T-cell (primary cell): Measurements from ENCODE around the gene LRRC27. TPM values are rescaled to one million over a fixed set of nuclear protein-coding genes. Genes with fewer than 3 reads are reported as not detected.
A peak's percentile ranks its signal among the peaks of the same experiment; 100 is the strongest.

ENCODE experiments used
- ATAC-seq, 4 experiments: fragments of 200-7000 bp in 3 of 4; fragments of 150-1000 bp in 1 of 4; cut with Tn5 transposase; replicated peaks in 1 of 4; 1 replicate in 3 of 4; 2 replicates in 1 of 4; pipeline ENCODE4 v1.10.0; 2021; ENCODE audit warnings: moderate library complexity in 3 of 4, mild to moderate bottlenecking in 2 of 4, moderate number of reproducible peaks in 1 of 4
- CTCF ChIA-PET, 2 donors: fragments of 300-600 bp; sonication (Branson Sonifier 250); formaldehyde crosslinking; loops; one replicate each; lab custom pipeline; 2022; ENCODE audit warnings: antibody characterized with exemption in 2 of 2; lab: Charles Lee
- POLR2A ChIA-PET, 2 donors: fragments of 300-600 bp; sonication (Branson Sonifier 250); formaldehyde crosslinking; loops; one replicate each; lab custom pipeline; 2022; ENCODE audit warnings: antibody characterized with exemption in 2 of 2; lab: Charles Lee
- DNase-seq, 35 experiments: peaks; one replicate each; pipeline versions ENCODE4 v3.0.0 to v3.0.0-alpha.2; 2013 to 2023
- H3K27ac ChIP-seq: one replicate; pipeline ENCODE4 v1.5.1; 2013; ENCODE audit warnings: low read length
- H3K27me3 ChIP-seq, 2 experiments: replicated peaks in 1 of 2; 1 replicate in 1 of 2; 2 replicates in 1 of 2; pipeline versions ENCODE4 v1.6.1 to v1.7.0; 2013; ENCODE audit warnings: low read length in 1 of 2, mixed read lengths in 1 of 2; ENCODE audit not compliant: control insufficient read depth in 2 of 2, insufficient read depth in 2 of 2; ENCODE audit errors: extremely low read depth in 1 of 2
- H3K36me3 ChIP-seq, 2 donors: 1 replicate in 1 of 2; 2 replicates in 1 of 2; pipeline versions ENCODE4 v1.6.1 to v1.7.0; 2013; ENCODE audit warnings: low read length in 1 of 2; ENCODE audit not compliant: control insufficient read depth in 2 of 2, insufficient read depth in 1 of 2; ENCODE audit errors: extremely low read depth in 1 of 2
- H3K4me1 ChIP-seq, 2 experiments: 1 replicate in 1 of 2; 2 replicates in 1 of 2; pipeline versions ENCODE4 v1.6.1 to v1.7.0; 2013; ENCODE audit warnings: low read length in 2 of 2, mixed read lengths in 1 of 2; ENCODE audit not compliant: insufficient read depth in 2 of 2, control insufficient read depth in 1 of 2; ENCODE audit errors: extremely low read depth in 1 of 2
- H3K4me3 ChIP-seq, 2 donors: 1 replicate in 1 of 2; 2 replicates in 1 of 2; pipeline versions ENCODE4 v1.5.1 to v1.7.0; 2013; ENCODE audit warnings: mild to moderate bottlenecking in 2 of 2, low read length in 1 of 2, moderate library complexity in 1 of 2; ENCODE audit not compliant: control insufficient read depth in 1 of 2; ENCODE audit errors: extremely low read depth in 1 of 2
- H3K9me3 ChIP-seq: 2 replicates; pipeline ENCODE4 v1.7.0; 2013
- H3K27ac Mint-ChIP-seq, 2 donors: one replicate each; pipeline ENCODE4 v1.8.0; 2020 to 2021; ENCODE audit warnings: mild to moderate bottlenecking in 2 of 2, mixed read lengths in 2 of 2
- H3K27me3 Mint-ChIP-seq, 2 donors: one replicate each; pipeline ENCODE4 v1.8.0; 2021 to 2022; ENCODE audit warnings: mixed read lengths in 2 of 2
- H3K36me3 Mint-ChIP-seq: one replicate; pipeline ENCODE4 v1.8.0; 2021; ENCODE audit warnings: mixed read lengths
- H3K4me1 Mint-ChIP-seq, 3 donors: one replicate each; pipeline ENCODE4 v1.8.0; 2020 to 2022; ENCODE audit warnings: mixed read lengths in 3 of 3, mild to moderate bottlenecking in 1 of 3
- H3K4me3 Mint-ChIP-seq, 3 donors: one replicate each; pipeline ENCODE4 v1.8.0; 2020 to 2022; ENCODE audit warnings: mild to moderate bottlenecking in 3 of 3, mixed read lengths in 3 of 3, moderate library complexity in 3 of 3
- H3K9me3 Mint-ChIP-seq, 3 donors: one replicate each; pipeline ENCODE4 v1.8.0; 2020 to 2022; ENCODE audit warnings: mixed read lengths in 3 of 3
- WGBS: methylation state at CpG from one replicate; pipeline ENCODE4 v1.1.5; 2013; ENCODE audit warnings: missing lambda C conversion rate; ENCODE audit not compliant: insufficient coverage; 5-methylcytosine and 5-hydroxymethylcytosine counted together
- total RNA-seq, 35 experiments: library from RNA in 6 of 35; stranded (reverse) in 6 of 35; fragments of 120-200 nt in 1 of 35; gene quantifications; one replicate each; pipeline versions ENCODE4 v1.2.1 to v1.2.4 and lab custom pipeline; 2013 to 2026

Gene LRRC27
- total RNA-seq, 5 donors from 2014 or later (not counting 1 experiment from before 2014, with no cell fraction given), result 3.1 to 7.8 (median 7.0) TPM

DNA sequence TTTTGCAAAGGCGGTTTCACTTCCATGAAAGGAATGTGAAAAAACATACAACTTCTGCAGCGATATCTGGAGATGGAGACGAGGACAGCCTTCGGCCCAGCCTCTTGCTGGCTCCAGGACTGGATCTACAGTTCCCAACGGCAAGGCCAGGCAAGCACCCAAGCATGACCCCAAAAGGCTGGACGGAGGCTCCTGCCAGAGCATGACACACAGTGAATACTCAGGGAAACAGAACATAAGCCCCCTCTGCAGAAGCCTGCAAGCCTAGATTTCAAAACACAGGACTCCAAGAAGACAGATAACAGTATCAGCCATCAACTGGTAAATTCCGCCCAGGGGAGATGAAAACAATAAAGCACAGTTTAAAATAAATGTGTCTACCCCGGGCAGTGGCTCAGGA, 3.3 kb upstream of the LRRC27 start:
- whole genome bisulfite sequencing, result 96% methylated on average over 5 of the region's 8 CpGs
- Histone ChIP-seq H3K27ac (no peak overlapping the region), H3K27me3 (no peaks in the 10 kb centered on the region), H3K4me1 (peaks cover 21 to 28% of the 10 kb centered on the region in 2 experiments), H3K36me3 (no peaks in the 10 kb centered on the region), H3K9me3 (no peaks in the 10 kb centered on the region), H3K4me3 (no peak overlapping the region)
- ATAC-seq (no peak), DNase-seq (no peak)
- Mint-ChIP-seq H3K4me1 (peaks cover 54 to 71% (median 58%) of the 10 kb centered on the region in 3 donors), H3K9me3 (peaks cover 0 to 6% (median 0%) of the 10 kb centered on the region in 3 donors), H3K27me3 (no peaks in the 10 kb centered on the region), H3K4me3 (peak overlapping the region; percentile 13 to 85 (median 25)), H3K27ac (peak overlapping the region; percentile 48 to 73), H3K36me3 (peaks cover 31% of the 10 kb centered on the region)
- POLR2A ChIA-PET, result no interaction called here
- CTCF ChIA-PET, result no interaction called here

DNA sequence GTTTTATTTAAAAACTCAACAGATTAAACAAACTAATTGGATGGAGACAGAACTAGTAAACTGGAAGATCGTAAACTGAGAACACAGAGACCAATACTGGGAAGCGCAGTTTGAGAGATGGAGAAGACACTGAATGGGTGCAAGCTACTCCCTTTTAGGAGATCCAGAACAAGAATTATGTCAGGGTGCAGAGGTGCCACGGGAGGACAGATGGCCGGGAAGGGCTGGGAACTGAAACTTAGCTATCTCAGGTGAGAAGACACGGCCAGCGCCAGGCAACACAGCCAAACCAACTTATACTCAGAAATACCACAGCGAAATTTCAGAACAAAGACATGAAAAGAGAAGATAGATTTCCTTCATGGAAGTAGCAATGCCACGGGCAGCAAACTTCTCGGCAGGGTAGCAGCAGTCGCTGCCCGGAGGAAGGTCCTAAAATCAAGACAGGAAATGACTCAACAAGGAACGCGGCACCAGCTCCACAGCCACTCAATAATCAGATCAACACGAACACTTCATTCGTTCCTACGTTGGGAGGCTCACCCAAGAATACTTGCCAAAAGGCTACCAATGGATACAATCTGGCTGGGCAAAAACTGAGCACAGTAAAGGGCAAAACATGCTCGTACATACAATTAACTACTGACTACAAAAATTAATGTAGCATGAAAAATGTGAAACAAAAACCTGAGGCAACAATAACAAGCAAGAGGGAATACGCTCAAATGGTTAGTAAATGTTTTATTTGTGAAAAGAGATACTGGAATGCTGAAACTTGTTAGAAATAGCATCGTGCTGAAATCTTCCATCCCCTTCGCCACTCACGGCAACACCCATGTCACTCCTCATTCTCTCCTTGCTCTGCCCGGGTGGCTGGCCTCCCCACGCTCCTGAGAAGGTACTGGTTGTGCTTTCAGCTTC, 2.2 kb upstream of the LRRC27 start:
- ChIA-PET POLR2A (interaction anchor here in 1 of 2 donors (0.6 kb wide), 1 partner anchor 26 kb away, joined by 3 read pairs; no protein-coding TSS in a partner anchor), CTCF (no interaction called here)
- peaks cover 0 to 3% (median 0%) of the 10 kb centered on the region in 3 donors for H3K9me3 Mint-ChIP-seq
- H3K4me3 ChIP-seq, result peak overlapping the region; percentile 76 to 95
- no peaks in the 10 kb centered on the region for H3K9me3 ChIP-seq
- H3K4me3 Mint-ChIP-seq, result peak overlapping the region; percentile 76 to 85 (median 85)
- H3K27ac ChIP-seq, result peak overlapping the region; percentile 36
- H3K27ac Mint-ChIP-seq, result peak overlapping the region; percentile 84 to 87
- no peaks in the 10 kb centered on the region for H3K27me3 Mint-ChIP-seq
- H3K36me3 Mint-ChIP-seq, result peaks cover 26% of the 10 kb centered on the region
- H3K4me1 ChIP-seq, result peaks cover 21 to 28% of the 10 kb centered on the region in 2 experiments
- DNase-seq, result peak in 2 of 35 experiments; percentile 23 to 48
- no peaks in the 10 kb centered on the region for H3K36me3 ChIP-seq
- 17% methylated on average over 12 of the region's 23 CpGs for WGBS
- H3K4me1 Mint-ChIP-seq, result peaks cover 47 to 65% (median 54%) of the 10 kb centered on the region in 3 donors
- no peaks in the 10 kb centered on the region for H3K27me3 ChIP-seq
- ATAC-seq, result no peak

GRCh38 chr10:132330486-132330833, 1.5 kb upstream of the LRRC27 start:
- peak overlapping the region; percentile 76 to 85 (median 85) for H3K4me3 Mint-ChIP-seq
- ChIA-PET CTCF (no interaction called here), POLR2A (interaction anchor here in 1 of 2 donors (0.6 kb wide), 1 partner anchor 26 kb away, joined by 3 read pairs; no protein-coding TSS in a partner anchor)
- Histone ChIP-seq H3K4me3 (peak overlapping the region; percentile 76 to 95), H3K36me3 (no peaks in the 10 kb centered on the region), H3K4me1 (peaks cover 21 to 28% of the 10 kb centered on the region in 2 experiments), H3K27me3 (no peaks in the 10 kb centered on the region), H3K9me3 (no peaks in the 10 kb centered on the region), H3K27ac (peak overlapping the region; percentile 36)
- peak overlapping the region; percentile 84 to 87 for H3K27ac Mint-ChIP-seq
- DNase-seq, result no peak
- peaks cover 23% of the 10 kb centered on the region for H3K36me3 Mint-ChIP-seq
- no peak for ATAC-seq
- H3K9me3 Mint-ChIP-seq, result no peaks in the 10 kb centered on the region
- H3K27me3 Mint-ChIP-seq, result no peaks in the 10 kb centered on the region
- H3K4me1 Mint-ChIP-seq, result peaks cover 44 to 64% (median 52%) of the 10 kb centered on the region in 3 donors
- WGBS, result 56% methylated on average over 6 of the region's 8 CpGs

GRCh38 chr10:132332433-132332754, 401 bp downstream of the LRRC27 start:
- Mint-ChIP-seq H3K9me3 (no peaks in the 10 kb centered on the region), H3K36me3 (peaks cover 5% of the 10 kb centered on the region), H3K4me3 (peak overlapping the region; percentile 76 to 85 (median 85)), H3K27ac (peak overlapping the region; percentile 85 to 90), H3K4me1 (peaks cover 53 to 68% (median 55%) of the 10 kb centered on the region in 3 donors), H3K27me3 (no peaks in the 10 kb centered on the region)
- ATAC-seq (peak; percentile 7 to 17 (median 12)), DNase-seq (peak in 1 of 35 experiments; percentile 27)
- peaks cover 24 to 39% of the 10 kb centered on the region in 2 experiments for H3K4me1 ChIP-seq
- 0% methylated on average over 13 of the region's 16 CpGs for WGBS
- H3K27me3 ChIP-seq, result no peaks in the 10 kb centered on the region
- H3K36me3 ChIP-seq, result no peaks in the 10 kb centered on the region
- ChIA-PET CTCF (no interaction called here), POLR2A (no interaction called here)
- peak overlapping the region; percentile 66 to 76 for H3K4me3 ChIP-seq
- H3K9me3 ChIP-seq, result no peaks in the 10 kb centered on the region
- H3K27ac ChIP-seq, result peak overlapping the region; percentile 80

GRCh38 chr10:132333386-132333785, 1.4 kb downstream of the LRRC27 start:
- peak overlapping the region; percentile 76 to 85 (median 85) for H3K4me3 Mint-ChIP-seq
- peaks cover 47 to 63% (median 53%) of the 10 kb centered on the region in 3 donors for H3K4me1 Mint-ChIP-seq
- peaks cover under 1% of the 10 kb centered on the region for H3K36me3 Mint-ChIP-seq
- WGBS, result 88% methylated on average over 1 of the region's 7 CpGs
- H3K27ac Mint-ChIP-seq, result peak overlapping the region in 1 of 2 donors; percentile 90
- H3K9me3 ChIP-seq, result no peaks in the 10 kb centered on the region
- H3K27me3 ChIP-seq, result no peaks in the 10 kb centered on the region
- H3K27ac ChIP-seq, result no peak overlapping the region
- no peaks in the 10 kb centered on the region for H3K27me3 Mint-ChIP-seq
- POLR2A ChIA-PET, result interaction anchor here in 1 of 2 donors (0.7 kb wide), 1 partner anchor 426 kb away, joined by 3 read pairs; no protein-coding TSS in a partner anchor
- no peaks in the 10 kb centered on the region for H3K36me3 ChIP-seq
- no peak overlapping the region for H3K4me3 ChIP-seq
- DNase-seq, result no peak
- ATAC-seq, result no peak
- H3K9me3 Mint-ChIP-seq, result no peaks in the 10 kb centered on the region
- CTCF ChIA-PET, result interaction anchor here in 1 of 2 donors (1.0 kb wide), 1 partner anchor 40 kb away, joined by 3 read pairs; no protein-coding TSS in a partner anchor
- H3K4me1 ChIP-seq, result peaks cover 24 to 41% of the 10 kb centered on the region in 2 experiments

GRCh38 chr10:132334631-132335188, 2.7 kb downstream of the LRRC27 start:
- peaks cover 35 to 49% (median 41%) of the 10 kb centered on the region in 3 donors for H3K4me1 Mint-ChIP-seq
- Histone ChIP-seq H3K27me3 (no peaks in the 10 kb centered on the region), H3K4me3 (no peak overlapping the region), H3K9me3 (no peaks in the 10 kb centered on the region), H3K27ac (no peak overlapping the region), H3K4me1 (peaks cover 19 to 38% of the 10 kb centered on the region in 2 experiments), H3K36me3 (no peaks in the 10 kb centered on the region)
- no peak overlapping the region for H3K4me3 Mint-ChIP-seq
- WGBS, result 100% methylated on average over 3 of the region's 4 CpGs
- peaks cover 2% of the 10 kb centered on the region for H3K36me3 Mint-ChIP-seq
- H3K27ac Mint-ChIP-seq, result no peak overlapping the region
- CTCF ChIA-PET, result no interaction called here
- no peaks in the 10 kb centered on the region for H3K9me3 Mint-ChIP-seq
- ATAC-seq (no peak), DNase-seq (no peak)
- POLR2A ChIA-PET, result no interaction called here
- no peaks in the 10 kb centered on the region for H3K27me3 Mint-ChIP-seq
